CD4-positive, alpha-beta T cell (primary cell): ENCODE results near the gene GPC6. TPM values are rescaled to one million over a fixed set of nuclear protein-coding genes. Genes with fewer than 3 reads are reported as not detected.

ENCODE experiments used
- ATAC-seq: fragments of 200-7000 bp; cut with Tn5 transposase; one replicate; pipeline ENCODE4 v1.10.0; 2022; ENCODE audit warnings: mild to moderate bottlenecking; ENCODE audit not compliant: poor library complexity
- CTCF ChIA-PET: fragments of 350-600 bp; sonication (Branson Sonifier 250); formaldehyde crosslinking; loops from one replicate; lab custom pipeline; 2021; ENCODE audit warnings: antibody characterized with exemption, inconsistent platforms; lab: Charles Lee
- POLR2A ChIA-PET: fragments of 350-600 bp; sonication (Branson Sonifier 250); formaldehyde crosslinking; loops from one replicate; lab custom pipeline; 2021; ENCODE audit warnings: antibody characterized with exemption, inconsistent platforms; lab: Charles Lee
- DNase-seq, 14 experiments: peaks; one replicate each; pipeline ENCODE4 v3.0.0-alpha.2; 2013 to 2020; ENCODE audit warnings: mixed read lengths in 2 of 14
- H3K27ac ChIP-seq, 2 donors: one replicate each; pipeline versions ENCODE4 v1.5.1 to v1.7.0; 2013; ENCODE audit warnings: low read length in 2 of 2, low read depth in 1 of 2, mild to moderate bottlenecking in 1 of 2
- H3K27me3 ChIP-seq, 2 experiments: 1 replicate in 1 of 2; 2 replicates in 1 of 2; pipeline versions ENCODE4 v1.6.1 to v1.7.0; 2013; ENCODE audit warnings: low read length in 2 of 2, control low read depth in 1 of 2, mild to moderate bottlenecking in 1 of 2, moderate library complexity in 1 of 2; ENCODE audit not compliant: insufficient read depth in 2 of 2, control insufficient read depth in 1 of 2
- H3K36me3 ChIP-seq: one replicate; pipeline ENCODE4 v1.6.1; 2013; ENCODE audit warnings: low read length, control low read depth; ENCODE audit not compliant: insufficient read depth
- H3K4me1 ChIP-seq: one replicate; pipeline ENCODE4 v1.6.1; 2013; ENCODE audit warnings: low read length, control low read depth; ENCODE audit not compliant: insufficient read depth
- H3K4me3 ChIP-seq: one replicate; pipeline ENCODE4 v1.5.1; 2013; ENCODE audit warnings: mild to moderate bottlenecking, low read length, moderate library complexity
- H3K9me3 ChIP-seq, 2 experiments: 1 replicate in 1 of 2; 2 replicates in 1 of 2; pipeline versions ENCODE4 v1.6.1 to v1.7.0; 2013; ENCODE audit warnings: low read length in 2 of 2, mild to moderate bottlenecking in 2 of 2, control low read depth in 1 of 2, moderate library complexity in 1 of 2; ENCODE audit not compliant: control insufficient read depth in 1 of 2, insufficient read depth in 1 of 2
- H3K27ac Mint-ChIP-seq: one replicate; pipeline ENCODE4 v1.8.0; 2020; ENCODE audit warnings: mixed read lengths
- H3K27me3 Mint-ChIP-seq: one replicate; pipeline ENCODE4 v1.8.0; 2021; ENCODE audit warnings: mixed read lengths
- H3K36me3 Mint-ChIP-seq: one replicate; pipeline ENCODE4 v1.8.0; 2021; ENCODE audit warnings: low read depth, mixed read lengths
- H3K4me1 Mint-ChIP-seq: one replicate; pipeline ENCODE4 v1.8.0; 2021; ENCODE audit warnings: low read depth, mixed read lengths
- H3K4me3 Mint-ChIP-seq: one replicate; pipeline ENCODE4 v1.8.0; 2020; ENCODE audit warnings: mild to moderate bottlenecking, mixed read lengths
- H3K9me3 Mint-ChIP-seq: one replicate; pipeline ENCODE4 v1.8.0; 2020; ENCODE audit warnings: mixed read lengths
- intact Hi-C, 2 experiments: fragments of 100-400 bp; cut with DNase I in 1 of 2; cut with micrococcal nuclease in 1 of 2; formaldehyde crosslinking; loops; one replicate each; pipeline versions ENCODE4 v1.15.1 to v1.9.0; 2023 to 2025; cut with DNase I, micrococcal nuclease
- total RNA-seq, 174 experiments: library from RNA in 2 of 174; stranded (reverse) in 2 of 174; gene quantifications; one replicate each; pipeline ENCODE4 v1.2.3 and lab custom pipeline; 2021 to 2026
- TF ChIP-seq, protein P1 (sequence below): fragments of 200-600 bp; IDR thresholded peaks from one replicate; pipeline ENCODE4 v1.8.0; 2022; ENCODE audit warnings: antibody characterized with exemption, mild to moderate bottlenecking

Gene GPC6
- total RNA-seq, 2 experiments from 2014 or later, result not detected

DNA sequence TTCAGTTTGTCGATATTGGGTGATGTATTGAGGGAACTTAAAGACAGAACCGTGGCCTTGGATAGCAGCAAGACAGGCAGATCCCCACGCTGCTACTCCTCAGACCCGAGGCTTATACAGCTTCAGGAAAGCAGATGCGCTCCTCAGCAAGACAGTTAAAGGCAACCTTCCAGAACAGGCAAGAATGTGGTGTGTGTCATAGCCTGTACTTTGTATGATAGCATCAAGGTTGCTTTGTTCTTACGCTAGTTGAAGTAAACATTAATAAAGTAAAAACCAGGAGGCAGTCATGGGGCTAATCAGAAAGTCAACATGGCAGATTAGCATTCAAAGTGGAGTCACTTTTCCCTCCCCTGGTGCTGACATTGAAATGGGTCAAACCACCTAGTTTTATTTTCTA is 779.7 kb downstream of the GPC6 start:
- H3K4me1 Mint-ChIP-seq, result no peaks in the 10 kb centered on the region
- TF ChIP-seq, protein P1, sequence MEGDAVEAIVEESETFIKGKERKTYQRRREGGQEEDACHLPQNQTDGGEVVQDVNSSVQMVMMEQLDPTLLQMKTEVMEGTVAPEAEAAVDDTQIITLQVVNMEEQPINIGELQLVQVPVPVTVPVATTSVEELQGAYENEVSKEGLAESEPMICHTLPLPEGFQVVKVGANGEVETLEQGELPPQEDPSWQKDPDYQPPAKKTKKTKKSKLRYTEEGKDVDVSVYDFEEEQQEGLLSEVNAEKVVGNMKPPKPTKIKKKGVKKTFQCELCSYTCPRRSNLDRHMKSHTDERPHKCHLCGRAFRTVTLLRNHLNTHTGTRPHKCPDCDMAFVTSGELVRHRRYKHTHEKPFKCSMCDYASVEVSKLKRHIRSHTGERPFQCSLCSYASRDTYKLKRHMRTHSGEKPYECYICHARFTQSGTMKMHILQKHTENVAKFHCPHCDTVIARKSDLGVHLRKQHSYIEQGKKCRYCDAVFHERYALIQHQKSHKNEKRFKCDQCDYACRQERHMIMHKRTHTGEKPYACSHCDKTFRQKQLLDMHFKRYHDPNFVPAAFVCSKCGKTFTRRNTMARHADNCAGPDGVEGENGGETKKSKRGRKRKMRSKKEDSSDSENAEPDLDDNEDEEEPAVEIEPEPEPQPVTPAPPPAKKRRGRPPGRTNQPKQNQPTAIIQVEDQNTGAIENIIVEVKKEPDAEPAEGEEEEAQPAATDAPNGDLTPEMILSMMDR, result no peak
- H3K4me3 Mint-ChIP-seq, result no peak overlapping the region
- H3K9me3 ChIP-seq, result no peaks in the 10 kb centered on the region
- POLR2A ChIA-PET, result no interaction called here
- no peaks in the 10 kb centered on the region for H3K27me3 Mint-ChIP-seq
- no peak overlapping the region for H3K27ac ChIP-seq
- H3K27ac Mint-ChIP-seq, result no peak overlapping the region
- no peak for DNase-seq
- no peaks in the 10 kb centered on the region for H3K36me3 Mint-ChIP-seq
- CTCF ChIA-PET, result no interaction called here
- no peaks in the 10 kb centered on the region for H3K36me3 ChIP-seq
- H3K9me3 Mint-ChIP-seq, result no peaks in the 10 kb centered on the region
- ATAC-seq, result no peak
- no peaks in the 10 kb centered on the region for H3K27me3 ChIP-seq
- intact Hi-C loops, result no loop called here
- no peaks in the 10 kb centered on the region for H3K4me1 ChIP-seq
- H3K4me3 ChIP-seq, result no peak overlapping the region

DNA sequence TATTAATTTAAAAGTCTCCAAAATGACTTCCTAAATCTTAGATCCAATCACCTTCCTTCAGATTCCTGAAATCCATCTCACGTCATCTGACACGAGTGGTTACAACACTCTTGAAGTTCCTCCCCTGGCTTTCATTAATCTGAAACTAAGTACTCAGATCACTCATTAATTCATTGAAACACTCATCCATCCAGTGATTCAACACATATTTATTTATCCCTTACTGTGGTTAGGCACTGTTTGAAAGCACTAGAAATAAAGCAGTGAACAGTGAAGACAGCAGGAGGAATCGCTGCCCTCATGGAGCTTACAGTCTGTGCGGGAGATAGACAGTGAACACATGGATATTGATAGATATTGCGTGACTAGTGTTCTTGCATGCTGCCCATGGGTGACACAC is 780.5 kb downstream of the GPC6 start:
- H3K27ac Mint-ChIP-seq, result no peak overlapping the region
- H3K4me3 Mint-ChIP-seq, result no peak overlapping the region
- H3K4me1 ChIP-seq, result no peaks in the 10 kb centered on the region
- no peaks in the 10 kb centered on the region for H3K9me3 ChIP-seq
- DNase-seq (no peak), ATAC-seq (no peak)
- no peaks in the 10 kb centered on the region for H3K36me3 ChIP-seq
- no peaks in the 10 kb centered on the region for H3K4me1 Mint-ChIP-seq
- H3K27me3 Mint-ChIP-seq, result no peaks in the 10 kb centered on the region
- POLR2A ChIA-PET, result no interaction called here
- H3K36me3 Mint-ChIP-seq, result no peaks in the 10 kb centered on the region
- H3K27ac ChIP-seq, result no peak overlapping the region
- intact Hi-C loops, result no loop called here
- TF ChIP-seq, protein P1, result no peak
- no peaks in the 10 kb centered on the region for H3K27me3 ChIP-seq
- CTCF ChIA-PET, result no interaction called here
- H3K4me3 ChIP-seq, result no peak overlapping the region
- no peaks in the 10 kb centered on the region for H3K9me3 Mint-ChIP-seq

DNA sequence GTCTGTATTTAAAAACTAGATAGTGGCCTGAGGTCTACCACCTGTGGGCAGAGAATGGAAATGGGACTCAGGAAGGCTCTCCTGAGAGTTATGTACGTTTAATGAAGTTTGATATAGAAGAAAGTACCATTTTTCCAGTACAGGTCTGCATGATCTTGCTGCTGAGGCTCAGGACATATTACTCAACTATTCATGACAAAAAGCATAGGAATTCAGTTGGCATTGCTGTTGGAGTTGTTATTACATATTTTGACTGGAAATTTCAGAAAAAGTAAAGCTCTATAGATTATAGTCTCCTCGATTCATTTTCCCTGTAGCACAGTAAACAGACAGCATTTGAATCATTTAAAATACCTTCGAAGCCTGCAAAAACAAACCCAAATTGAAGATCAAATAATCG is 783.1 kb downstream of the GPC6 start:
- ChIA-PET CTCF (no interaction called here), POLR2A (no interaction called here)
- ATAC-seq (no peak), DNase-seq (no peak)
- H3K36me3 ChIP-seq, result no peaks in the 10 kb centered on the region
- Mint-ChIP-seq H3K27ac (no peak overlapping the region), H3K9me3 (no peaks in the 10 kb centered on the region), H3K4me3 (no peak overlapping the region), H3K36me3 (no peaks in the 10 kb centered on the region), H3K27me3 (no peaks in the 10 kb centered on the region), H3K4me1 (no peaks in the 10 kb centered on the region)
- H3K4me1 ChIP-seq, result no peaks in the 10 kb centered on the region
- TF ChIP-seq, protein P1, result no peak
- no peak overlapping the region for H3K4me3 ChIP-seq
- H3K27me3 ChIP-seq, result no peaks in the 10 kb centered on the region
- no peaks in the 10 kb centered on the region for H3K9me3 ChIP-seq
- intact Hi-C loops, result loop anchor here in 1 of 2 experiments (1.0 kb wide), 1 partner anchor 9 kb away; no protein-coding TSS in a partner anchor
- H3K27ac ChIP-seq, result no peak overlapping the region
